ENCODE measurements around the gene KIF2C. TPM values are rescaled to one million over a fixed set of nuclear protein-coding genes. Genes with fewer than 3 reads are reported as not detected.
A peak's percentile ranks its signal among the peaks of the same experiment; 100 is the strongest.
"Not testable (repeated sequence)": the region's sequence is repeated elsewhere in the genome, so short reads cannot be mapped to it uniquely, and the experiment has no call there.

Gene KIF2C
- total RNA-seq, 1 donor from 2014 or later: 88.7 TPM

DNA sequence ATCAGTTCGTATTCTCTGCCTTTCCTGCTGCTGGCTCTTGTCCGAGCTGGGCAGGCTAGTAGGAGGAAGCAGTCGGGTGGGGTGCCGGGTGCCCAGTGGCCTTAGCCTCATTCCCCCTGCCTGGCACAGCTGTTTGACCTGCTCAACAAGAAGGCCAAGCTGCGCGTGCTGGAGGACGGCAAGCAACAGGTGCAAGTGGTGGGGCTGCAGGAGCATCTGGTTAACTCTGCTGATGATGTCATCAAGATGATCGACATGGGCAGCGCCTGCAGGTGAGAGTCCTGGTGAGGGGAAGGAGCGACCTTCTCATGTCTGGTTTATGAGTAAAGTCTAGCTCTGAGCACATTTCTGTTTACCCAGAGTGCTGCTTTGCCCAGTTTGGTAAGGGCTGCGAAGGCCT is 19.4 kb downstream of the KIF2C start:
- Mint-ChIP-seq H3K4me3 (no peak overlapping the region), H3K27me3 (ENCODE audit: low read depth) (no peaks in the 10 kb centered on the region), H3K36me3 (ENCODE audit: low read depth) (peaks cover 18% of the 10 kb centered on the region), H3K4me1 (no peaks in the 10 kb centered on the region), H3K9me3 (no peaks in the 10 kb centered on the region), H3K27ac (ENCODE audit: unreplicated experiment) (no peak overlapping the region)
- no peak for TF ChIP-seq CTCF (conservative IDR thresholded peaks at IDR 0.05)
- no peak for DNase-seq (ENCODE audit: low read depth, low spot score)

- no peak overlapping the region for H3K27ac Mint-ChIP-seq (ENCODE audit: unreplicated experiment)
- no peak overlapping the region for H3K4me3 Mint-ChIP-seq
- no peaks in the 10 kb centered on the region for H3K4me1 Mint-ChIP-seq
- no peak for TF ChIP-seq CTCF (conservative IDR thresholded peaks at IDR 0.05)
- DNase-seq (ENCODE audit: low read depth, low spot score): no peak
- H3K36me3 Mint-ChIP-seq (ENCODE audit: low read depth): peaks cover 18% of the 10 kb centered on the region
- H3K9me3 Mint-ChIP-seq: no peaks in the 10 kb centered on the region
- H3K27me3 Mint-ChIP-seq (ENCODE audit: low read depth): no peaks in the 10 kb centered on the region
Measured at GRCh38 chr1:44760876-44761275, 21.2 kb downstream of the KIF2C start.

DNA sequence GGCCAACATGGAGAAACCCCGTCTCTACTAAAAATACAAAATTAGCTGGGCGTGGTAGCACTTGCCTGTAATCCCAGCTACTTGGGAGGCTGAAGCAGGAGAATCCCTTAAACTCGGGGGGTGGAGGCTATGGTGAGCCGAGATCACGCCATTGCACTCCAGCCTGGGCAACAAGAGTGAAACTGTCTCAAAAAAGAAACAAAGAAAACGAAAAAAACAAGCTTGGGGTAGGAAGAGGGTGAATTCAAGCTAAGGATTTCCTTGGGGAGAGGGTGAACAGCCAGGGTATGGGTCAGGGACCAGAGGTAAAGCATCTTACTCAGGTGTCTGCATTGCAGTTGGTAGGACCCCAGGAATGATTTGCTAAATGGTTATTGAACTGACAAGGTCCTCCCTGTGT is 26.8 kb downstream of the KIF2C start:
- H3K27me3 Mint-ChIP-seq (ENCODE audit: low read depth); H3K4me3 Mint-ChIP-seq; H3K9me3 Mint-ChIP-seq; H3K27ac Mint-ChIP-seq (ENCODE audit: unreplicated experiment); H3K4me1 Mint-ChIP-seq; DNase-seq (ENCODE audit: low read depth, low spot score): not testable (repeated sequence)
- peaks cover 16% of the 10 kb centered on the region for H3K36me3 Mint-ChIP-seq (ENCODE audit: low read depth)

GRCh38 chr1:44775078-44775929 is 35.7 kb downstream of the KIF2C start, which contains the start of gene RPS8:
RPS8 (plus strand) TSS chr1:44775540; CDS start chr1:44775597, 57 bp downstream.
- no peaks in the 10 kb centered on the region for H3K9me3 Mint-ChIP-seq
- H3K4me3 Mint-ChIP-seq: peak within 1 kb of the TSS; percentile 90
- DNase-seq (ENCODE audit: low read depth, low spot score): peak; percentile 86
- H3K27ac Mint-ChIP-seq (ENCODE audit: unreplicated experiment): peak within 1 kb of the TSS; percentile 95
- H3K4me1 Mint-ChIP-seq: peaks cover 36% of the 10 kb centered on the region
- no peak for TF ChIP-seq CTCF (conservative IDR thresholded peaks at IDR 0.05)
- no peaks in the 10 kb centered on the region for H3K27me3 Mint-ChIP-seq (ENCODE audit: low read depth)
- H3K36me3 Mint-ChIP-seq (ENCODE audit: low read depth): peaks cover 26% of the 10 kb centered on the region

- no peak for DNase-seq (ENCODE audit: low read depth, low spot score)
- no peaks in the 10 kb centered on the region for H3K27me3 Mint-ChIP-seq (ENCODE audit: low read depth)
- peak overlapping the region; percentile 90 for H3K4me3 Mint-ChIP-seq
- peaks cover 38% of the 10 kb centered on the region for H3K4me1 Mint-ChIP-seq
- H3K27ac Mint-ChIP-seq (ENCODE audit: unreplicated experiment): peak overlapping the region; percentile 93
- no peaks in the 10 kb centered on the region for H3K9me3 Mint-ChIP-seq
- no peak for TF ChIP-seq CTCF (conservative IDR thresholded peaks at IDR 0.05)
- peaks cover 32% of the 10 kb centered on the region for H3K36me3 Mint-ChIP-seq (ENCODE audit: low read depth)
Measured at GRCh38 chr1:44775930-44776729, 36.5 kb downstream of the KIF2C start.

- no peaks in the 10 kb centered on the region for H3K9me3 Mint-ChIP-seq
- no peak for TF ChIP-seq CTCF (conservative IDR thresholded peaks at IDR 0.05)
- H3K4me1 Mint-ChIP-seq: peaks cover 41% of the 10 kb centered on the region
Measured at GRCh38 chr1:44776730-44777068, 37.1 kb downstream of the KIF2C start.

More at GRCh38 chr1:44776730-44777068, 37.1 kb downstream of the KIF2C start:
- peak overlapping the region; percentile 93 for H3K27ac Mint-ChIP-seq (ENCODE audit: unreplicated experiment)
- no peak for DNase-seq (ENCODE audit: low read depth, low spot score)
- no peaks in the 10 kb centered on the region for H3K27me3 Mint-ChIP-seq (ENCODE audit: low read depth)
- peaks cover 38% of the 10 kb centered on the region for H3K36me3 Mint-ChIP-seq (ENCODE audit: low read depth)
- H3K4me3 Mint-ChIP-seq: peak overlapping the region; percentile 90

Data from neural crest cell (in vitro differentiated cells).